Measurements from ENCODE around the gene UBR4. TPM values are rescaled to one million over a fixed set of nuclear protein-coding genes. Genes with fewer than 3 reads are reported as not detected.
"Not testable (repeated sequence)": the region's sequence is repeated elsewhere in the genome, so short reads cannot be mapped to it uniquely, and the experiment has no call there.

UBR4 gene
- polyA plus RNA-seq, 10 donors, result 64.0 to 86.1 (median 77.4) TPM

DNA sequence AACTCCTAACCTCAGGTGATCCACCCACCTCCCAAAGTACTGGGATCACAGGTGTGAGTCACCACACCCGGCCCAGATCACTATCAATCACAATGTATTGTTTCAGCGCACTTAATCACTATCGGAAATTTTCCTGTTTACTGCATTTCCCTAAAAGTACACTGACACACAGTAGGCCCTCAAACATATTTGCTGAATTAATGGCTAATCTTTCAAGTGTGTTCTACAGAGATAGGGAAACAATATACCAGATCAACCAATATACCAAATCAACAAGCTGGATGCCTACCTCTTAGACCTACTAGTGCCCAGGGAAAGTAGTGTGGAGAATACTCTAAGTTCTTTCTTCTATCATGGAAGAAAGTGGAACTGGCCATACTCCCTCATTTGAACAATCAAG is 17.1 kb downstream of the UBR4 start:
- DNase-seq, result no peak

DNA sequence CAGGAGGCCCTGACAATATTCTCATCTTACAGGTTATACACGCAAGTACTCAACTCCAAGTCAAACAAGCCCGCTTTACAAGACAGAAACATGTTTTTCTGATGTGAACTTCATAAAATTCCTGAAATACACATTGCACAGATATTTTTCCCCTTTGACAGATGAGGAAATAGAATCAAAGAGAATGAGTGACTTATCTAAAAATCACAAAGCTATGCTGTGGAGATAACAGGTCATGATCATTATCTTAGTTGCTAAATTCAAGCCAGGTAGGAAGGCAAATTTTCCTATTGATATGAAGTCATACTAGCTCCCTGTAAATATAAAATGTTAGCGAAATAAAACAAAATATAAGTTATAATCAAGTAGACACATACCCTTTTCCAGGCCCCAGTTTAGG is 18.3 kb downstream of the UBR4 start:
- no peak for DNase-seq

DNA sequence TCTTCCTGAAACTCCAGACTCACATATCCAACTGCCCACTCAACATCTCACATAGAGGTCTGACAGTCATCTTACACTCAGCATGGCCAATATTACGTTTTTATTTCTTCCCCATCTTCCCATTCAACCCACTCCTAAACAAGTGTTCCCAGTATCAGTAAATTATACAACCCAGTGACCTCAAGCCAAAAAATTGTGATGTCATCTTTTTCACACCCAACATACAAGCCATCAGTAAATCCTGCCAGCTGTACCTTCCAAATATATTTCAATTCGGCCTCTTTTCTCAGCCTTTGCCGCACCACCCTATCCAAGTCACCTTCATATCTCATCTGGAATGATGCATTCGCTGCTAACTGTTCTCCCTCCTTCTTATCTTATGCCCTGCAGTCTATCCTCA is 19.6 kb downstream of the UBR4 start:
- no peak for DNase-seq

DNA sequence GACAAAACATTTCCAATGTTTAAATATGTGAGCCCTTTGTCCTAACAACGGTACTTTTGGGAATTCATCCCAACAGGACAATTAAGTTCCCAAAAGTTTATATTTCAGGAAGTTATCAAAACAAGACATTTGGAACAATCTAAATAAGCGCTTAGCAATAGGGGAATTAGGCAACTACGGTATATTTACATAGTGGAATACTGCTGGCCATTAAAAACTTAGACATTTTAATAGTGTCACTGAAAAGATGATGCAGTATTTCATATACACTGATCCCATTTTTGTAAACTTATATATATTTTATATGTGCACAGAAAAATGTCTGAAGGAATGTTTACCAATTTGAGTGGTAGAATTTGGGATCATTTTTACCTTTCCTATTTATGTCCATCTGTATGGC is 20.8 kb downstream of the UBR4 start:
- no peak for DNase-seq

DNA sequence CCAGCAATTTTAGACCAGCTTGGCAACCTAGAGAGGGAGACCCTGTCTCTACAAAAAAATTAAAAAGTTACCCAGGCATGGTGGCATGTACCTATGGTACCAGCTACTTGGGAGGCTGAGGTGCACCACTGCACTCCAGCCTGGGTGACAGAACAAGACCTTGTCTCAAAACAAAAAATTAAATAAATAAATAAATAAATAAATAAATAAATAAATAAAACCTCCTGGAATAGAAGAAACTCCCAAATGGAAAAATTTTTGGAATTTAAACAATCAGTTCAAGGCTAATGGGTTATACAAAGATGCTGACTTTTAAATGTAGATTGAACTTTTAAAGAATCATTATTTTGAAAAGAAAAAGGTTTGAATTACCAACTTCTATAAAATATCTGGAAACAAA is 22.2 kb downstream of the UBR4 start:
- no peak for DNase-seq

DNA sequence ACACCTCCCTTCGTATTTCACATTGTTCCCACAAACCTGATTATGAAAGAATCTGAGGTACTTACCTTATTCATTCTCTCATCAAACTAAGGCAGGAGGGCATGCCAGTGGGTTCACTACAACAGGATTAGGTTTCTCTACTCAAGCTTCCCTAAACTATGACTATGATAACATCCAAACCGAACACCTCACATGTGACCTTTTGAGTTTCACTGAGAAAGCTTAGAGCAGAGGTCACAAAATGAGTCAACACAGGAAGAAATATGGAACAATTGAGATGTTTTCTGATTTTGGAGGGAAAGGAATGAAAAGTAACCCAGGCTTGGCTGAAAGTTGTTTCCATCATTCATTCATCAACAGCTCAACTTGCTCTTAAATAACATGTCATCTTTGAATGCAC is 24.1 kb downstream of the UBR4 start:
- no peak for DNase-seq

DNA sequence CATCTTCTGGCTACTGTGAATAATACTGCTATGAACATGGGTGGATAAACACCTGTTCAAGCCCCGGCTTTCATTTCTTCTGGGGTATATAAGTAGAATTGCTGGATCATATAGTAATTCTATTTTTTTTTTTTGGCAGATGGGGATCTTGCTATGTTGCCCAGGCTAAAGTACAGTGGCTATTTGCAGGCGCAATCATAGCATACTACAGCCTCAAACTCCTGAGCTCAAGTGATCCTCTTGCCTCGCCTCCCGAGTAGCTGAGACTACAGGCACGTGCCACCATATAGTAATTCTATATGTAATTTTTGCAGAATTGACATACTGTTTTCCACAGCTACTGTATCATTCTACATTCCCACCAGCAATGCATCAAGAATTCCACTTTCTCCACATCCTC is 27.8 kb downstream of the UBR4 start:
- no peak for DNase-seq

DNA sequence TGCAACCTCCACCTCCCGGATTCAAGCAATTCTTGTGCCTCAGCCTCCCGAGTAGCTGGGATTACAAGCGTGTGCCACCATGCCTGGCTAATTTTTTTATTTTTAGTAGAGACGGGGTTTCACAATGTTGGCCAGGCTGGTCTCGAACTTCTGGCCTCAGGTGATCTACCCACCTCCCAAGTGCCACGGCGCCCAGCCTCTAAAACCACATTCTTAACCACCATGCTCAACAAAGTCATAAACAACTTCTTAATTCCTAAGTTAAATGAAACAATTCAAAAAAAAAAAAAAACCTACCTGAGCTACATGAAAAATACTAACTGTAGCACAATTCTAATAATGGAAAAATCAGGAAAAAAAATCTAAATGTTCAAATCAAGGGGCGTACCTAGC is 29.8 kb downstream of the UBR4 start:
- DNase-seq, result not testable (repeated sequence)

DNA sequence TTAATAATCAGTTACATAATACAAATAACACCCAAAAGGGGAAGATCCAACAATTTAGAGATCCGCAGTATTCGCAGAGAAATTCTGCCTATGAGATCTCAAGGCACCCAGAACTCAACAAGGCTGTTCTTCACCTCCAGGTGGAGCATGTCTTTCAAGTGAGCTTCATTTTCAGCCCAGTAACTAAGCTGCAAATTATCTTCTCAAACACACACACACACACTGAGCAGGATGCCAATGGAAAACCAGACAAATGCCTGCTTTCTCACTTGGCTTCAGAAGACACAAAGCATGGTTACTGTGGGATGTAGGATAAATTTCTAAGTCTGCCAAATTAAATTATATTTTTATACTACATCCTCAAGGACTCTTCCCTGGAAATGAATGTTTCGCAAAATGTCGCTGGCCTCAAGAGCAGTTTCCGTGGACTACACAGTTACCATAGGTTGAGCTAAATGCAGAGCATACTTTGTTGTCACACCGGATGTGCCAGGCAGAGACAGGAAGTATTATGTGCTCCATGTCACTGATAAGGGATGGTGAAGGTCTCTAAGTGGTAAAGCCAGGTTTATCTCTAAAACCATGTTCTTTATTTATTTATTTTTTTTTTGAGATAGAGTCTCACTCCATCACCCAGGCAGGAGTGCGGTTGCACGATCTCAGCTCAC is 30.3 kb downstream of the UBR4 start:
- peak in 1 of 3 donors; percentile 21 for DNase-seq

DNA sequence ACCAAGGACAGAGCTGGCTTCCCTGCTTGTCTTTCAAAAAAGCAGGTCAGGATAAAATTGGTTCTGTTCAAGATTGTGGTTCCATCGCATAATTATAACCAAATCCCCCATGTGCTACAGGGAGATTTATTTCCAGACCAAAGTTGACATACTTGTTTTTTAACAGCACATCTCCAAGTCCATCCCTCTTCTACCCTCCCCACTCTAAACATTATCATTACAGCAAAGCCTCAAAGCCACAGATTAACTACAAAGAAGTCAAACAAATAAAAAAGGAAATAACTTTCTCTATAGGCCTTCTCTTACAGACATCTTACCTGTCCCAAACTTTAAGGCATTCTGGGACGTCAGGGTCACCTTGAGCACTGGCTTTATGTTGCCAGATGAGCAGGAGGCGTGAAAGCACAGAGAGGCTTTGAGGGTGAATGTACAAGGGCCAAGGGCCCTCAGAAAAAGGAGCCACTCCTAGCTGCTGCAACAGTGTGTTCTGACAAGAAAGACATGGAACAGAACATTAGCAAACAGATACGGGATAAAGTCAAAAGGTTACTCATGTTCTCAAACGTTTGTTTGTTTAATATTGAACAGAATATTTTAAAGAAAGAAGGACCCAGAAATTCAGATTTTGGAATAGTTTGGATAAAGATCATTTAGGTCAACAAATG is 31.2 kb downstream of the UBR4 start:
- no peak for DNase-seq

DNA sequence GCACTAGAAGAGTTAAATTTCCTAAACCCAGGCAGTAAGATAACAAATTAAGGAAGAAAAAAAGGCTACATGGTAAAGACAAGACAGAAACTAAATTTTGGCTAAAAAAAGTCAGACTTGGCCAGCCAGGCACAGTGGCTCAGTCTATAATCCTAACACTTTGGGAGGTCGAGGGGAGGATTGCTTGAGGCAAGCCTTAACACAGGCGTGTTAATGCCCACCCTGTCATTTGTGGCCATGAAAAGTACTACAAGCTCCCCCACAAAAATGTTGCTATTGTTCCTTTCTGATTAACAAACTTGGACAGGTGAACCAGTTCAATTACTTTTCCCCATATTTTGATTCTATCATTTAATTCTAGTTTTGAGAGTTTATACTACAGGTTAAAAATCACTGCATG is 32.3 kb downstream of the UBR4 start:
- DNase-seq, result no peak

DNA sequence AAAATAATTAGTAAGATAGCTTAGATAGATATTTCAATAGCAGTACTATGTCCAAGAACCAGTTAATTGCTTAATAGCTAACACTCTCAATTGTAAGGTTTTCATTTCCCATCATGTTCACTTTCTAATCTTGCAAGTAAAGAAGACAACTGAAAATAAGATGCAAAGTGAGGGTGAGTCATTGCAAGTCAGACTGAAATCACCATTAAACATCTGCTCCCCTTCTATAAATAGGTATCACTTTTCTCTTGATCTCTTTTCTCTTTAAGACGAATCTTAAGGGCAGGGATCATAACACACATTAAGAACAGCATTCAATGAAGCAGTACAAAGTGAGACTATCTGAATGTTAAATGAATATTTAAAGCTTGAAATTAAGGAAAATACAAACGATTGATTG is 40.4 kb downstream of the UBR4 start:
- DNase-seq, result no peak

DNA sequence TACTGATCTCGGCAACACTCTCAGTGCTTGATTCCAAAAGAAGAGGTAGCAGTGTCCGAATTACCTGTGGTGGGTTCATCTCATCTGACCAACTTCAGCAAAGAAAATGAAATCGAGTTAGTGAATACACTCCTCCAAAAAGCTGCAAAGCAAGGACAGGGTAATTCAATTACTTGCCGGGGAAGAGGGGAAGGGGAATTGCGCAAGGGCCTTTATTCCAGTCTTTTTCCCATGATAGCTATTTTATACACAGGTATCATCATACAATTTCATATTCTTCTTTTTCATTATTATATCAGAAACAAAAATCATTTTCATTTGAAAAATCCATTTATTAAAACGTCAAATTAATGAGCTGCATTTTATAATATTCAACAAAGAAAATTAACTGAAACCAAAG is 42.9 kb downstream of the UBR4 start:
- no peak for DNase-seq

DNA sequence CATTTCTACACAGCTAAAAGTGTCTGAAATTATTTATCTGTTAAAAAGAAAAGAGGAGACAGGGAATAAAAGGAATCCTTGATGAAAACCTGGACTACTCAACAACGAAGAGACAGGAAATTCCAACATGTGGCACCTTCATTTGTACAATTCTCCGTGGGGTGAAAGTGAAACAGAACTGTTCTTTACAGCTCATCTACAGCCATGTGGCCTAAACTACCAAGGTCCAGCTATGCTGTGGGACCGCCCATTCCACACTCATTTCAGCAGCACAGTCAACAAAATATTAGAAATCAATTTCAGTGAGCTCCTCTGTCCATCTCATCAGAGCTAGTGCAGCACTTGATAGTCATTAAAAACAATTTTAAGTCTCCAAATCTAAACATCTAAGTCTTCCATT is 44.0 kb downstream of the UBR4 start:
- no peak for DNase-seq

DNA sequence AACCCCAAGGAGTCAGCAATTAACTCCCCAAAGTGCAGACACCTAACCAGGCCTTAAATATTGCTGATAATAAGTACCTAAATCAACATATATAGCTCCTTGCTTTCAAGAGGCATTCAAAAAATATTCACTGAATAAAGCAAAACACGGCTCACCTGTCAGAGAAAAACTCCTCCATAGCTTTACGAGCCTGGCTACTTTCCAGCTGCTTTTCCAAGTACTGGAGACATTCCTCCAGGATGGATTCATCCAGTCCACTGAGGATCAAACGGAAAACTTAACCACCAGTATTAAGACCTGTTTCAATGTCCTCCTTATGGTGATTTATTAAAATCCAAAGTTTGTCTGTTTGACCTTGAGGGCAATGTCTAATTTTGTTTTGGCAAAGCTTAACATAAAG is 44.6 kb downstream of the UBR4 start:
- no peak for DNase-seq

DNA sequence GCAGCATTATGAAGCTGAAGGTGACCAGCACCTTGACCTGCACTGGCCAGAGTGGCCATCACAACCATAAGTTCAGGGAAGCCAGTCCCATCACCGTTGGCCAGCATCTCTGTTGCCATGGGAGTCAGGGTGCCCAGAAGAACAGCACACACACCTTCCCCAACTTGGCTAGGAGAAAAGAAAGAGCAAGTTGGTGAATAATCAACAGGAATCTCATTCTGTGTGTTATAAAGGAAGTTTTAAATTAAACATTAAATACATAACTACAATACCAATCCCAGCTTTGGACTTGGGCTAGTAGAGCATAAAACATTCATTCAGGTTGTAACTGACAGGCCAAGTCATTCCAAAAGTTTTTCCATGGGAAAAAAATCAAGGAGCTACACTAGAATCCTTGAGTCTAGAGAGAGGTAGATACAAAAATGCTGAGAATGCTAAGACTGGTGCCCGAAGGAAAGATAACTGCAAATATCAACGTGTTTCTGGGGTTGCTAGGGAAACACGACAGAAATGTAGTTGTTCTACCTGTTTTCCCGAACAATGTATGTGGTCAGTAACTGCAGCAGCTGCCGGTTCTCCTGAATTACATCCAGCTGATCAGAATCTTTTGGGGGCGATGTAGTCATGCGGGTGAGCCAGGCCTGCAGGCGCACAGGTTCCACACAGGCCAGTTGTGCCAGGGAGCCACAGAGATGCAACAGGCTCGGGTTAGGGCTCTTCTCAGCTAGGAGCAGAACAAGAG is 45.6 kb downstream of the UBR4 start:
- no peak for DNase-seq

DNA sequence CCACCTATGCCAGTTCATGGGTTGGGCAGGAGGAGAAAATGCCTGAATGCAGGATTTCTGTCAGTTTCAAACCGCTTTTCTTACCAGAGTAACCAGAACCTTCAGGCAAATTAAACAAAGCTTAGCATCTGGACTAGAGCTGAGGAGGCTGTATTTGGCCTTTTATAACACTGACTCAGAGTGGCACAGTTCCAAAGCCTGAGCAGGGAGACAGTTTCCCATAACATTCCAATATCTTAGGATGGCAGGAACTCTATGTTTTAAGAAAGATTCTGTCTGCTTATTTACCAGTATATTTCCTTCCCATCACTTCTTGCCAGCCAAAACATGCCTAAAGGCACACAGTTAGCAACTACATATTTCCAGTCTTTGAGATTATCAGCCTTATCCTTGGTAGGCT is 46.8 kb downstream of the UBR4 start:
- peak in 1 of 3 donors; percentile 16 for DNase-seq

DNA sequence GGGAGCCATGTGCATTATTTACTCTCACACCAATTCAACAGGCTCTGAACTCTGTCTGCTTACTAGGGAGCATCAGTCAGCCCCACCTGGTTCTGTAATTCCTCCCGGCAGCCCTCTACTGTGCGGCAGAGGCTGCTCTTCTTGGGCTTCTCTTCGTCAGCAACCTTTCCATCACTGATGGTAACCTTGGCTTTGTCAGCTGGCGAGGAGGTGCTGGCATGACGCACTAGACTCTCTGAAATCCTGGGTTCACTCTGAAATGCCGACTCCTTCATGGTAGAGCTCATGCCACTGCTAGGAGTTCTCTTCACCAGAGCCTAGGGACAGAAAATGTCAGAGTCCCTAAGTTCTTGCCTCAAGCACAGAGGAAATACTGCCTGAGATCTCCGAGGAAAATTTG is 49.2 kb downstream of the UBR4 start:
- no peak for DNase-seq

DNA sequence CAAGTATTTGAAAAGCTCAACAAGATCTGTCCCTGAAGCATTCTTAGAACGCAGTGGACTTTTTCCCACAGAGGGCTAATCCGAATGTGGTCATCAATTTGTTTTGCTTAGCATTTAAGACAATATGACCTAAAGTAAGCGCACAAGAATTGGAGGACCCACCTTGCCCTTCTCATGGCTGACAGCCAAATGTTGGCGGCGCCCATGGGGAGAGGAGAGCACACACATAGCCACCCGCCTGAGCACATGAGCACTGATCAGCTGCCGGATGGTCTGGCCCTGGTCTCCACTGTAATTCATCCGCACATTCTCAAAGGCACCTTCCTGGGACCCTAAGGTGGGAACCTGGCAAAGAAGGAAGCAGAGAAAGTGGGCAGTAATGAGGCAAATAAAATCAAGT is 52.4 kb downstream of the UBR4 start:
- DNase-seq, result no peak

DNA sequence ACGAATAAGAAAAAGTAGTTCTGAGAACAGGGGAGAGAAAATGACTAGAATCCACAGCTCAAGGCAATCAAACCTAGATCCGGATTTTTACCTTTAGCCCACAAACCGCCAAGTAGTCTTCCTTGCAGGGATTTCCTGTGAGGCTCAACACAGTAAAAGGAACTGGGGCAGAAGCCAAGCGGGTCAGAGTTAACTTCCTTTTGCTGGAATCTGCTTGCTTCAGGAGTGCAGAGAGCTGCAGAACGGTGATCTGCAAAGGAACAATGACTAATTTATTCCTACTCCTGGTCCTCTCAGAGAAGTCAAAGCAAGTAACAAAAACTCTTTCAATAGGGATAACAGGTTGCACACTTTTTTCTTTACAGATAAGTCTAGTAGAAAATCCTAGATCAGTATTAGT is 53.4 kb downstream of the UBR4 start:
- peak; percentile 3 to 52 (median 34) for DNase-seq

DNA sequence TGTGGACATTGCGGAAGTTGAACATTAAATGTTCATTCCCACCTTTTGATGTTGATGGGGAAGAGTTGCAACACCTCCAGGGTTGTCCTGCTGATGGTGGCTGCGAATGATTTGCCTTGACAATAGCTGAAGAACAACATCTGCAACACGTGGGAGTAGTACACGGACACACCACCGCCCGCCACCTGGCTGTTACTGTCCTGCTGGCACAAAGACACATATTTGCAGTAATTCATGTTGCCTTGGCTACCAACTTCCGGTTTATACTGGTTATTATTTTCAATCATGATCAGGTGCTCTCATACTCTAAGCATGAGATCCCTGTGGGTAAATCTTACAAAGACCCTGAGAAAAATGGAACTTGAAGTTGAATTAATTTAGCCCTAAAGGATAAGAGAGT is 55.2 kb downstream of the UBR4 start:
- no peak for DNase-seq

DNA sequence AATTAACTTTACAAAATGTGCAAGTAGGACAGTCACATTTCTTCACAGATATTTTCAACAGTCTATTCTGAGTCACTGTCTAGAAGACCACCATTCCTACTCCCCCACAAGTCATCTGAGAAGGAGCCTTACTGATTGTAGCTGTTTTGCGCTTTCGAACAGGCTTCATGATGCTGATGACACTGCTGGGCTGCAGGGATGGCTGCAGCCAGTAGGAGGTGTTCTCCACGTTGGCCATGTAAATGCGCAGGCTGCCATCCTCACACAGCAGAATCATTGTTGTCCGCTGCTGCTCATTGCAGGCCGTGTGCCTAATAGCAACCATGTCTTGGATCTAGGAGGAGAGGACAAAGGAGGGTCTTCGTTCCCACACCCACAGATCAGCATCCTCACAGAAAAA is 56.9 kb downstream of the UBR4 start:
- DNase-seq, result no peak

DNA sequence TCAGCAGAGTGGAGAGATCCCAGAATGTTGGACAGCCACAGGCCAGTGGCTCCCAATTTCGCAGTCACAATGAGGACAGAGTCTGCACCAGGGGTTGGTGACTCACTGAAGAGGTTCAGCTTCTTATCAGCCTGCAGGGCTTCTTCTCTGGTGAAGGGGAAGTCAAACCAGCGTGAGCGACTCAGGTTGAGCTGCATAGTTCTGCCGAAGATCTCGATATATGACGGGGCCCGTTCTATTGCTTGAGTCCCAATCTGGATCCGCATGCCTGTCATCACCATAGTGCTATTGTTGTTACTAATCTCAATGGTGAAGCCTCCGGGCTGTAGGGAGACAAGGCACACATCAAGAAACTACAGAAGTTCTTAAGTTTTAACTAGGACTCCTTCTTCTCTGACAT is 58.5 kb downstream of the UBR4 start:
- DNase-seq, result no peak

Measured in muscle of back (tissue), 11 donors.